Measurements from ENCODE around the gene GRID1.

GRID1 gene

GRCh38 chr10:85600026-85600743 lies 766.4 kb downstream of the GRID1 start:
- no peak for DNase-seq

DNA sequence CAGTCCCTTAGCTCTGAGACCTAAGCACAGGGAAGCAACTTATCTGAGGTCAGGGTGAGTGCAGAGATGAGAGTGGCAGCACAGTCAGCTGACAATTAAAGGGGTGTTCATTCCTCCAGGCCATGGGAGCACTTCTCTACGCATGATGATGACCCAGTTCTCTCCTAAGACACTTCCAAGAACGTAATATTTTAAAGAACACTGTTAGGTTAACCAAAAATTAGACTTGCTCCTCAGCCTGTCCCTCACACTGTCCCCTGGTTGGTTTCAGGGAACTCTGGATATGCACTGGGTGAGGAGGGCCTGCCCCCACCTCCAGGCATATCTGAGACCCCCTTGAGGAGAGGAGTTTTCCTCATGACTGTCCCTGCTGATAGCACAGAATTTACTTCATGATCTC lies 767.5 kb downstream of the GRID1 start:
- no peak for DNase-seq

- DNase-seq, result no peak
These were observed 767.9 kb downstream of the GRID1 start for GRCh38 chr10:85598646-85599045.

DNA sequence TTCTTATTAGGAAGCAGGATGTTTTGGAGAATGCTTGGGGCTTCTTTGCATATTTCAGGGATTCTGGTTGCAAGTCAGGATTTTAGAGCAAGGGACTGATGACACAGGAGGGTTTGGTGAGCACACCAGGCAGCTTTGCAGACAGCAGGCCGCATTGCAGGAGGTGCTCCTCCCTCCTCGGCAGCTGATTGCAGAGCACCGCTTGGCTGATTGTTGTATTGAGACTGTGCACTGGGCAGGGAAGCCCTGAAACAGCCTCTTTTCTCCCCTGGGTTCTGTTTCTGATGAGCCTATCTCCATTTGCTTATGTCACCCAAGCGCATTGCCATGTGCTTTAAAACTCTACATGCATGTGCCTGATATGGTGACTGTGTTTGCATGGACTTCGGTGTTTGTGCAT lies 769.6 kb downstream of the GRID1 start:
- DNase-seq, result no peak

DNA sequence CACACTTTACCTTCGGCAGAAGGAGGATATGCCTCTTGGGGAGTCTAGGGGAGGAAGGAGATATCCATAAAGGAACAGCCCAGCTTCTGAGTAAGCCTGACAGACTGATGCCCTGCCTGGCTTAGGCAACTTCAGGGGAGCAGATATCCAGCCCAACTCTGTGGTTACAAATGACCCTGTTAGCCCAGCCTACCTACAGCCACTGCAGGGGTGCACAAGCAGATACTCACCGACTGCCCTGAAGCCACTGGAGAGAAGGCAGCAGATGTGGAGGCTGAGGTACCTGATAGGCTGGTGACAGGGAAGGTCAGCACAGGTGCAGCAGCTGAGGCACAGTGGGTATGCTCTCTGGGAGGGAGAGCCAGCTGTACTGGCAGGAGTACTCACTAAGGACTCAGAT lies 770.2 kb downstream of the GRID1 start:
- no peak for DNase-seq

DNA sequence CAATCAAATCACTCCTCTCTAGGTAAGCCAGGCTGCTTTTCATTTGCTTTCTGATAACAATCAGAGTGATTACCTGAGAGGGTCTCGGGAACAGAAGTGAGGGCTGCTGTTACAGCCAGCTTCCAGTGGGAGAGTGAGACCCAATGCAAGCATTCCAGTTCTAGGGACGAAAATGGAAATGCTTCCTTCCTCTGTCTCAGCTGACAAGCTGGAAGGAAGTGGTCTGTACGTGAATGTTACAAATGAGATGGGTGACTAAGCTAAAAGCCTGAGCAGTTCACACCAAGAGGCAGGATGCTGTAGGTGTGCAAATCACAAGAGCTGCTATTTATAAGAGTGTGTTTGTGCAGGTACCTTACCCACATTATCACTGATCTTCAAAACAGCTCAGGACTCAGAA lies 772.4 kb downstream of the GRID1 start:
- no peak for DNase-seq

- DNase-seq, result no peak
These were observed 773.3 kb downstream of the GRID1 start for GRCh38 chr10:85593226-85593772.

GRCh38 chr10:85581371-85581770 lies 785.2 kb downstream of the GRID1 start:
- DNase-seq, result no peak

- DNase-seq, result no peak
These were observed 786.0 kb downstream of the GRID1 start for GRCh38 chr10:85580585-85580984.

DNA sequence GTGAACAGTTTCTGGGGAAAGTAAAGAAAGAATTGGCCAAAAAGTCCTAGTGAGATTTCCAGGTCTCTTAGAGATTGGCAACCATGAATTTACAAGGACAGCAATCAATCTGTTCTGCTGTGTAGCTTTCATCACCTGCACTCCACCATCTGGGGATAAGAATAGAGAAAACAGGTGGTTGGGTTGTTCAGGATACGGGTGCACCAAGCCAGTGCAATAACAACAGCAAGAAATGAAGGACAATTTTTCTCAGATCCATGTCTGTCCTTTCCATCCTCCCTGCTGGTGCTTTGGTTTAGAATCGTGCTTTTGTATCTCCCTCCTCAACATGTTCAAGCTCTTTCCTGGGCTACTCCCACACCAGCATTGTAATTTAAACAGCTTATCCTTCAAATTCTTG lies 787.7 kb downstream of the GRID1 start:
- no peak for DNase-seq

DNA sequence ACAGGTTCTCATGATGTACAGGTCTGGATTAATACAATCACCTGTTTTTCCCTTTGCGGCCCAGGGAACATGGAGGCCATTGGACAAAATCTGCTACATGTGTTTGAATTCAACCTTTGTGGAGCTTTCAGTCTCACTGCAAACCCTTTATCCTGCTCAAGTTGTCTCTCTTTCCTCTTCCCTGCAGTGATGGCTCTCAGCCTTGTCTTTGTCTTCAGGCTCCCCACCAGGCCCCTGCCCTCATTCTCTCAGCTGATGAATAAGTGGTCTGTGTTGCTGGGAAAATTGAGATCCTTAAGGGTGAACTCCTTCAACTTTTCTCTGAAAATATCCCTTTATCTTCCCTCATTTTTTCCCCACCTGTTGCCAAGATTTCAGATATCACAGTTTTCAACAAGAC lies 791.2 kb downstream of the GRID1 start:
- no peak for DNase-seq

GRCh38 chr10:85570871-85571270 lies 795.7 kb downstream of the GRID1 start:
- no peak for DNase-seq

DNA sequence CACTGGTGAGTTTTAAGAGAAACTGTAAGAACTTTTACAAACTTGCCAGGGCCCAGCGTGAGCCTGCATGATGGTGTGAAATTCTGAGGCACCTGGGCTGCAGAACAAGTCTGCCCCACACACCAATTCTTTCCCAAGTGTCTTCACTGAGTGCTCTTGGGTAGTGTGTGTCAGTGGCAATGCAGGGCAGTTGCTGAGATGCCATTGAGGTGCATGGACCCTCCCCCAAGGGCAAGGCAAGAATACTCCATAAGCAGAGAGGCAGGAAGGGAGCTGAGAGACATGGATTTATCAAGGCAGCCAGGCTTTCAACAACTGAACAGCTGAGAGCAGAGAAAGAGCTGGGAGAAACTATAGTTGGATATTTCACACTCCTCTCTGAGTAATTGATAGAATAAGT lies 801.2 kb downstream of the GRID1 start:
- DNase-seq, result no peak

DNA sequence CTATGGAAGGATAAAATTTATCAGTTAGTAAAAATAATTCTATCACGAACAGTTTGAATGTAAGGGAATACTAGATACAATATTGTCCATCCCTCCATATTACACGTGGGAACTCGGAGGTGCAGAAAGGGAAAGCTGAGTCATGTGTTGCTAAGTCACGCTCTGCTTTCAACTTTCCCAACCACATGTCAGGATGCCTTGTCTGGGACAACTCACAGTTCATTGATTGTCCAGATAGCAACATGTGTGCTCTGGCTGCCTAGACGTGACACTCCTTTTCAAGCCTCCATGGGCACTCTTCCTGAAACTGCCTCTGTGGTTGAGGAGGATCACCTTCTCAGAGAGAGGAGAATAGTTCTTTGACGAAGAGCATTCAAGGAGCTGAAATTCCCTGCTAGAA lies 808.1 kb downstream of the GRID1 start:
- DNase-seq, result no peak

- DNase-seq, result no peak
These were observed 808.9 kb downstream of the GRID1 start for GRCh38 chr10:85557706-85558105.

GRCh38 chr10:85557077-85557476 lies 809.5 kb downstream of the GRID1 start:
- no peak for DNase-seq
